HG03066 (cell line): ENCODE measurements around the gene PMEPA1.

ENCODE experiments used
- ATAC-seq: cut with Tn5 transposase; IDR thresholded peaks from one replicate; pipeline ENCODE4 v1.9.1; 2021; ENCODE audit warnings: low read depth; ENCODE audit not compliant: unreplicated experiment

Gene PMEPA1

DNA sequence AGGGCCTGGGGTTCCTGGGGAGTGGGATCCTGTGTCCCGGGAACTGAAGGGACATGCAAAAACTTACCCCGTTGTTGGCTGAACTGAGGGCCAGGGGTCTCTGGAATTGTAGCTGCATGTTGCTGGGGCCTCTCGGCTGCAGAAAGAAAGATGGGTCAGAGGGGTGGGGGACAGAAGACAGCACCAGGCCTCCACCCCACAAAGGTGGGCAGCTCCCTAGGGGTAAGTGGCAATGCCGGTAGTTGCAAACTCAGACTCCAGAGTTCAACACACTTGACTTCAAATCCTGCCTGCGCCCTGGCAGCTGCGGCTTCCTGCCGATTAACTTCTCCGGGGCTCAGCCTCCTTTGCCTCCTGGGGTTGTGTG, 94.4 kb downstream of the PMEPA1 start:
- no peak for ATAC-seq

DNA sequence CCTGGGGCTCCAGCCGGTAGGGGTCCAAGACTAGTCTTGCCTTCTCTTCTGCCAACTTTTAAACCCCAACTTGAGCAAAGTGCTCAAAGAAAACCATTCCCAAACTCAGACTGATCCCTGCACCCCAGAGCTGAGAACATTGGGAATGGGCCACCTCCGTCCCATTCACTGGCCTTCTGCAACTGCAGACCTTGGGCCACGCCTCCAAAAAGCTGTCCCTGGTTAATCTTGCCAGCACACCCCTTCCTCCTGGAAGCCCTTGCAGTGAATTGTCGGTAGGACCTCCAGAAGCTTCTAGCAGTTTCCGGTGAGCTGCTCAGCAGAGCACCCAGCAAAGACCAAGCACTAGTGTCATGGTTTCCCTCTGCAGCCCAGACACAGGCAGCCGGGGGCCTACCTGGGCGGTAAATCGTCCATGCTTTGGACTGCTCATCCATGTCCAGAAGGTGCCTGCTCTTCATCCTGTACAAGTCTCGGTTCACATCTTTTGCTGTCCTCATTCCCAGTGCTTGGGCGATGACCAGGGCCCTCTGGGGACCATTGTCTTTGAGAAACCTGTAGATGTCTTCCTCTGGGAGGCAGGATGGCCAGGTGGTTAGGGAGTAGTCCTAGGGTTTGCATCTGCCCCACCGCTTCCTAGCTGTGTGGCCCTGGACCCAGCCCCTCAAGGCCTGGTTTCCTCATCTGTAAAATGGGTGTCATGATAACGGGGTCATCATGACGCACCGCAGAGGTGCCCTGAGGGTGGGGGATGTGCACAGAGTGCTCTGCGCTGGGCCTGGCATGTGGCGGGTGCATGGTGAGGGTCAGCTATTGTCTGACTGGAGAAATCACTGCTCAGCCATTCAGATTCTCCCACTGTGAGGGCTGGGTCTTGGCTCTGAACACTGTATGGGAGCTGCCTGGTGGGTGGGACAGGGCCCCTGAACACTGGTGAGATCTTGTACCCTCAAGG, 95.0 kb downstream of the PMEPA1 start:
- ATAC-seq, result no peak

DNA sequence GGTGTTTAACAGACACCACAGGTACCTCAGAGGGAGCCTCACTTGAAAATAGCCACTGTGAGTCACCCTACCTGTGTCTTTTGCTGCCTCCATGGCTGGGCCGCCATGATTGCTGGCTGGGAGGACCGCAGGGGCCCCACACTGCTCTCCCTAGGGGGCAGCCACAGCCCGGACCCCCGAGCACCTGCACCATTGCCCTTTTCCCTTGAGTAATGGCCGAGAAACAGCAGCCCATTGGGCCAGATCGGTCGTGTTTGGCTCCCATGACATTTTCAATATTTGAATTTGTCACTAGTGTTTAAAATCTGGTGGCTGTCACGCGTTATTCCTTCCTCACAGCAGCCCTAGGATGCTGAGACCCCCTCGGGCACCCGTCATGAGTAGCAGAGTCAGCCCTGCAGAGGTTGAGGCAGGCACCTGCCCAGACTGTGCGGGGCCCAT, 96.3 kb downstream of the PMEPA1 start:
- ATAC-seq, result no peak

DNA sequence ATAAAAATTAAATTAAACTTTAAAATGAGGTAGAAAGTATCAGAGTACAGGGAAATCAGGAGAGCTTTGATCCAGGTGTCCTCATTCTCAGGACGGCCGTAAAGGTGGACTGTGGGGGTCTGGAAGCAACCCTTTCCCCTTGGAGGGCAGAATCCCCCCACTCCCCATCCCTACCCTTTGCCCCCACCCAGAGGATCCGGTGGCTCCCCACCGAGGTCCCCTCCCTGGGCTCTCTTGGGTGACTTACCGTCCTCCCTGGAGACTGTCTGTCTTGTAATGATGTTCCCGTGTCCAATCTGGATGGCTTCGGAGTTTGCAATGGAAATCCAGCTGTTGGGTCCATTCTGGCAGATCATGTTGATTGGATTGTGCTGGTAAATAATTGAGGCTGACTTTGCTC, 96.9 kb downstream of the PMEPA1 start:
- no peak for ATAC-seq

DNA sequence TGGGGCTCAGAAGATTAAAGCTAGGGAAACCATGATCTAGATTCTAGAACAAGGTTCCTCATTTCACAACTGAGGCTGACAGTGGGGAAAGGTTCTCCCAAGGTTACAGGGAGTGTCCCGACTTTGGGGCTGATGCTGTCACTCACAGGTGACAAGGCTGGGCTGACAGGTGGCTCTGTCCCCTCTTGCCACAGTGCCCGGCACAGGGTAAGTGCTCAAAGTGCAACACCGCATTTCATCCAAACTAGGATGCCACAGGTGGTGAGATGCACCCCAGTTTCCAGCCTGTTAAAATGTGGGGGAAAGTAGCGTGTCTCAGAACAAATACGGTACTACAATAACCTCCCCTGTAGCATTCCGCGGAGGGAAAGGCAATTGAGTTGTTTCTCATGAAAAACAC, 97.4 kb downstream of the PMEPA1 start:
- ATAC-seq, result no peak

DNA sequence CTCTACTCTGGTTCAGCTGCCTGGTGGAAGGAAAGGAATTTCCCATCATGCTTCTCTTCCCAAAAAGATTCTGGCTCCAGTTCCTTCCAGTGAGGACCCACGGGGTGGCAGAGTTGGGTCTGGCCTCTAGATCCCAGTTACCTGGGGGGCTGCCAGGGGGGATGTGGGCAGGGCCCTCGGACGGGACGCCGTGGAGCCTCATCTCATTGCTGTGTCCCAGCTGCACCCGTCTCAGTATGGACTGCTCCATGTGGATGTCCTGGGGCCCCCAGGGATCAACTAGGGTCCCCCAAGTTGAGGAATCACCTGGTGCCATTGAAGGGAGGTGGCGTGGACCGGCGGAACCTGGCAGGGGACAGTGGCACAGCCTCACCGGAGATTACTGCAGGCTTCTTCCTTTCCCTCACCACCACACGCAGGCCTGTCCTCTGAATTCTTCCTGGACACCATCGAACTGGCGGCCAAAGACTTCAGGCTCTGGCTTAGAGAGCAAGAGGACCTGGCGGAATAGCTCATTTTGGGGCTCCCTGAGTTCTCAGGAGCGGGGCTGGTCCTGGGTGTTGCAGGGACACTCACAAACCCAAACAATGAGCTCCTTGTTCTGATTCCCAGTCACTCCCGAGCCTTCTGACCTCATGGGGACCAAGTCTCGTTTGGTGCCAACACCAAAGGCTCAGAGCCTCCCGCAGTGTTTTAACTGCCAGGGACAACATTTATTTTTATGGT, 98.1 kb downstream of the PMEPA1 start:
- no peak for ATAC-seq

DNA sequence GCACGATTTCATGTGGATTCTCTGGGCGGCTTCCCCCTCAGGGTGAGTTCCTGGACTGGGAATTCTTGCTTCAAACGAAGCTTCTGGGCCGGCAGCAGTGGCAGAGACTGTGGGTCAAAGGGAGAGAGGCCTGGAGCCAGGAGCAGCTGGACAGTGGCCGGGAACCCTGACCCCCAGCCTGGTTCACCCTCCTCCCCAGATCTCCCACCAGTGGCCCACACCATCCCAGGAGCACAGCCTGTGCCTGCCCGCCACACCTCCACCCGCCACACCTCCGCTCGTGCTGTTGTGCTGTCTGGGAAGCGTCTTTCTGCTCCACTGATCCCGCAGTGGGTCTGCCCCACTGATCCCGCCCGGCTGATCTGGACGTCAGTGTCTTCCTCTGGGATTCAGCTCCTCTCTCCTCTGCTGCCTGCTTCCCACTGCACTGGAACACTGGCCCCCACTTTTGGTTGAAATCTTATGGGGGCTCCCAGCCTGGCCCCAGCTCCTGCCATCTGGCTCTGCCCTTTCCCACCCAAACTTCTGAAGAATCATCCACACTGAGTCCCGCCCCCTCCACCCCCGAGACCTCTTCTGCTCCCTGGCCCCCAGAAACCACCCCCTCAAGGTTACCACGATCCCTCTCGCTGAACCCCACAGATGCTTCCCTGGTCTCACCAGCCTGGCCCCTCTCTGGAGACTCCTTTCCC, 99.4 kb downstream of the PMEPA1 start:
- no peak for ATAC-seq

DNA sequence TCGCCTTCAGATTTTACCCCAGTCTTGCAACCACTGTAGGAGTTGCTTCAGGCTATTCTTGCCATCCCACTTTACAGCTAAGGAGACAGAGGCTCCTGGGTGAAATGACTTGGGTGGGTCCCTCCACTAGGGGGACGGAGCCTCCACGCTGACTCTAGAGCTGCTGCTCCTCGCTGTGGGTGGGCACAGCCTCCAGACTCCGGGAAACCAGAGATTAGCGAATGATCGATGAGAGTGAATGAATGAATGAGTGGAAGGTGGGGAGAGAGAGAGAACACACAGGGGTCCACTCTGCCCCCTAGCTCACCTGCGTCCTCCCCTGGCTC, 100.0 kb downstream of the PMEPA1 start:
- ATAC-seq, result no peak

DNA sequence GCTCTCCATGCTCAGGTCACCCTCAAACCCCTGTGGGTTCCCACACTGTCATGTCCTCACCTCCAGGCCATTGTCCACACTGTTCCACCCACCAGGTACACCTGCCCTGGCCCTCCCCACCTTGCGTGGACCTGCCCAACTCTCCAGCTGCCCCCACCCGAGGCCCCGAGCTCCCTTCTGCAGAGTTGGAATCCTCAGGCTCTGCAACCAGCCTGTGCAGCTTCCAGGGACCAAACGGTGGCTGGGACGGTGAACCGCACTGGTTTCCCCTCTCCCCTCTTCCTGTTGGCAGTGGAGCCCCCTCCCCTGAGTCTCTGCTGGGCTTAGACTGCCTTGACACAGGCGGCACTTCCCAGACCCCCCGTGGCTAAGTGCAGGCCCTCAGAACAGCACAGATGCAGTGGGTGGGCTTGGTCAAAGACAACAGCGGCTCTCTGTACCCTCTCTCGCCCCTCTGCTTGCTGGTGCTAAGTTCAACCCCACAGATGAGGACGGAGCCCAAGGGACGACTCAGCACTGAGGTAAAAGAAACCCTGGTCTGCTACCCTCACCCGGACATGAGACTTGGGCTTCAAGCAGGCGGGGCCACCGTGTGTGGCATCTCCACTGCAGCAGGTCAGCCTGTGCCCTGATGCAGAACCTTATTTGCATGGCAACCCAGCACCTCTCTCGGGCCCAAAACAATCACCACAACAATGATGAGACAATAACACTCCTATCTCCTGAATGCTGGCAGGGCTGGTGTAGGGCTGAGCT, 100.6 kb downstream of the PMEPA1 start:
- ATAC-seq, result no peak

DNA sequence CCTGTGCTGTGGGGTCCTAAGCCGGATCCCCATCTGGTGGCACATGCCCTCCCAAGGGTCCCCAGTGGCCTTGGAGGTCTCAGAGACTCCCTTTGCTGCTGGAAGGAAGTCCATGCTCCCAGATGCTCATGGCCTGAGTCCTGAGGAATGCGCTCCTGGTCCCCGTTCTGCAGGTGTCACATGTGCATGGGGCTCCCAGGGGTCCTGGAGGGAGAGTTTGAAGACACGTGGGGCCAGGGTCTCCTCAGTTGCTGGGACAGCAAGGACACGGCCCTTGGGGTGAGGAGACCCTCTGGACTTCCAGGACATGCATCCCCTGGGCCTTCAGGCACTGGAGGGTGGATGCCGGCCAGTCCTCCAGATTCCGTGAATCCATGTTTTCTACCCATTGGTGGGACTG, 101.3 kb downstream of the PMEPA1 start:
- ATAC-seq, result no peak

DNA sequence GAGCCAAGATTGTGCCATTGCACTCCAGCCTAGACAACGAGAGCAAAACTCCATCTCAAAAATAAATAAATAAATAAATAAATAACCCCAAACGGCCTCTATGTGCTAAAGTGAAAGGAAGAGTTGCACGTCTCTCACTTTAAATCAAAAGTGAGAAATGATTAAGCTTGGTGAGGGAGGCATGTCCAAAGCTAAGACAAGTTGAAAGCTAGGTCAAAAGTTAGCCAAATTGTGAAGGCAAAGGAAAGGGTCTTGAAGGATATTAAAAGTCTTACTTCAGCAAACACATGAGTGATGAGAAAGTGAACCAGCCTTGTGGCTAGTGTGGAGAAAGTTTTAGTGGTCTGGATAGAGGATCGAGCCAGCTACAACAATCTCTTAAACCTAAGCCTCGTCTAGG, 103.9 kb downstream of the PMEPA1 start:
- ATAC-seq, result no peak

DNA sequence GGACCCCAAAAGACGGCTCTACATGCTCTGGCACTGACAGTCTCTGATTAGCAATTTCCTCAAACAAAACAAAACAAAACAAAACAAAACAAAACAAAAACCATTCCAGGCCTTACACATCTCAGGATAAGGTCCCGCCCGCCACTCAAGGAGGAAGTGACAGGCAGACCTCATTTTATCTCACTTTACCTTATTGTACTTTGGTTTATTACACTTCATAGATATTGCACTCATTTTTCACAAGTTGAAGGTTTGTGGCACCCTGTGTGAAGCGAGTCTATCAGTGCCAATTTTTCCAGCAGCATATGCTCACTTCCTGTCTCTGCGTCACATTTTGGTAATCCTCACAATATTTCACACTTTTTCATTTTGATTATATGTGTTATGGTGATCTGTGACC, 104.8 kb downstream of the PMEPA1 start:
- no peak for ATAC-seq

DNA sequence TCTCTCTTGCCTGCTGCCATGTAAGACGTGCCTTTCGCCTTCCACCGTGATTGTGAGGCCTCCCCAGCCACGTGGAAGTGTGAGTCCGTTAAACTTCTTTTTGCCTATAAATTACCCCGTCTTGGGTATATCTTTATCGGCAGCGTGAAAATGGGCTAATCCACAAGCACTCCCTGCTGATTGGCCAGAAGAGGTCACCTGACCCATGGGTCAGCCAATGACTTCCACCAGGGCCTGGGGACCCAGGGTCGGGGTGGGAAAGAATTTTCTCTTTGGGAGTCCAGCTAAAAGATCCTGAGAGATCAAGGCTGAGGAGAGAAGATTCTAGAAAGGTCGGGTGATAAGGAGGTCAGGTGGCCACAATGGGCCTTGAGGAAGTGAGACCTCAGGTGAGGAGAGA, 106.7 kb downstream of the PMEPA1 start:
- ATAC-seq, result no peak

DNA sequence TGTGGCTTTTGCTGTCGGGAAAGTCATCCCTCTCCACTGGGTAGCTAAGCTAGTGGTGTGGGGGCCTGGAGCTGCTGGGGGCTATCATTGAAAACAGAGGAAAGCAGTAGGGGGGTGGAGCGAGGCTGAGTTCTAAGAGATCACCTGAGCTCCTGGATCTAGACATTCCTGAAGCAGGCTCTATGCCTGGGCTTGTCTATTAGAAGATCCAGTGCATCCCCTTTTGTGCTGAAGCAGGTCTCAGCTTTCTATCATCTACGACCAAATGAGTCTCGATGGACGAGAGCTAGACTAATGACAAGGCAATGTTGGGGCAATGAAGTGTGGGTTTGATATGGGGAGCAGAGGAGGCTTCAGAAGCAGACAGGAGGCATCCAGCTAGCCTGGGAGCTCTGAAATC, 108.1 kb downstream of the PMEPA1 start:
- ATAC-seq, result no peak

DNA sequence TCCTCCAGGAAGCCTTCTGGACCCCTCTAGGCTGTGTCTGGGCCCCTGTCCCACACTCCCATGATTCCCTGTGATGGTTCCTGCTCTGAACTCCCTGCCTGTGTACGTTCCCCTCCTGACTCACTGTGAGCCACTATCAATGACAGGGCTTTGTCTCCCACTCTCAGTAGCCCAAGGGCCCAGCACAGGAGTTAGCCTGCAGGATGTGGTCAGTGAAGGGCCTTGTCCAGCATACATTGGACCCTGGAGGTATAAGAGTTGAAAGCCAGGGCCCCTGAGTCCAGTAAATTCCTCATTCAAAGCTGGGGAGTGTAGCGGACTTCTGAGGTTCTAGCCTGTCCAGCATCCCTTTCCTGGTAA, 108.6 kb downstream of the PMEPA1 start:
- no peak for ATAC-seq

DNA sequence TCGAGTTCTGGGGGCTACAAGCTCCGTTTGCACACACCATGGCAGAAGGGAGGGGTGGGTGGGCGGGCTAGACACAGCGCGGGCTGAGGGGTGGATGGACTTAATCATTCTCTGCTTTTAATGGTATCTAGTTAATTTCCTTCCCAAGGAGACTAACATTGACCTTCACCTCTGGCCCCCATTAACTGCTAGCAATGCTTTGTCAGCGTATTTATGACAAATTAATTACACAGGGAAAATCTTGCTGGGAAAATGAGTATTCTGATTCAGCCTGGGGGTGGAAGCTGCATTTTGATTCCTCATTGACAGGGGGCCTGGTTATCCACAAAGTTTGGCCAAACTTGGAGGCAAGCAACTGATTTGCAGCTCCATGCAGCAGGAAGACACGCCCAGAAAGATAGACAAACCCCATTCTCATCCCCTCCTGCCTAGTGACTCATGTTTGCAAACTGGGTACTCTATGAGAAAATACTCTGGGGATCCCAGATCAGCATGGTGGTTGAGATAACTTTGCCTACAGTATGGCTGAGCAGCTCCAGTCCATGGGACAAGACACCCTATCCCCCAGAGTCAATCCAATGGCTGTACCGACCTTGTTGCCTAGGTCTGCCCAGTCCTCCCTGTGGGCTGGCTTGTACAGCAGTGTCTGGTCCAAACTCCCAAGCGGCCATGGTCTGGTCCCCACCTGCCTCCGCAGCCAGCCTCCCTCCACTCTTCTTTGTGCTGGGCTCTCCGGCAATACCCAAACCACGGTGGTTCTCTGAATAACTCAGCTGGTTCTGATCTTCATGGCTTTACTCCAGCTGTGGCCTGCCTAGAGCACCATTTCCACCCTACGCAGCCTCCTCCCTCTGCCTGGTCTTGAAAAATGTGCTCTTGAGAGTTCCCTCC, 109.2 kb downstream of the PMEPA1 start:
- no peak for ATAC-seq

DNA sequence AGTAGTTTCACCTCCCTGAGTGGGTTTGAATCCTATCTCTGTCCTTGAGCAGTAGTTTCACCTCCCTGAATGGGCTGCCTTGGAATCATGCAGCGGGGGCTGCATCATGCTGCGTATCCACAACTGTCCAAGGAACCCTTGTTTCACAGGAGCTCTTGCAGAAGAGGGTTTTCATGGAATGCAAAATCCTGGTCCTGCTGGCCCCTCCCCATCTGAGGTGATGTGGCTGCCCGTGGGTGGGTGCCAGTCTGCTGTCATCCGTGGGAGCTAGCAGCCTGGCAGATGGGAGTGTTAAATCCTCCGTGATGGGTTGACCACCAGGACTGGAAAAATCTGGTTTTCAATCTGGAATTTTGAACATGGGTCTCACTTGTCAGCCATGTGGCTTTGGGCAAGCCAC, 111.3 kb downstream of the PMEPA1 start:
- no peak for ATAC-seq
